ENCODE data around the gene ITPKB.

Gene ITPKB

GRCh38 chr1:226736001-226736907 lies 2.8 kb downstream of the ITPKB start:
- no peak for DNase-seq (ENCODE audit: low read depth)
- H3K4me3 ChIP-seq (ENCODE audit: low read length): no peak overlapping the region
- no peak for TF ChIP-seq CTCF (conservative IDR thresholded peaks at IDR 0.05; ENCODE audit: low read length)

GRCh38 chr1:226735576-226735975 lies 3.5 kb downstream of the ITPKB start:
- TF ChIP-seq CTCF (conservative IDR thresholded peaks at IDR 0.05; ENCODE audit: low read length): no peak
- DNase-seq (ENCODE audit: low read depth): no peak
- no peak overlapping the region for H3K4me3 ChIP-seq (ENCODE audit: low read length)

- H3K4me3 ChIP-seq (ENCODE audit: low read length): no peak overlapping the region
- no peak for TF ChIP-seq CTCF (conservative IDR thresholded peaks at IDR 0.05; ENCODE audit: low read length)
- peak; percentile 7 for DNase-seq (ENCODE audit: low read depth)
Observed at GRCh38 chr1:226734611-226735153, 4.4 kb downstream of the ITPKB start.

- no peak overlapping the region for H3K4me3 ChIP-seq (ENCODE audit: low read length)
- TF ChIP-seq CTCF (conservative IDR thresholded peaks at IDR 0.05; ENCODE audit: low read length): no peak
- no peak for DNase-seq (ENCODE audit: low read depth)
Observed at GRCh38 chr1:226733876-226734275, 5.2 kb downstream of the ITPKB start.

GRCh38 chr1:226733304-226733703 lies 5.8 kb downstream of the ITPKB start:
- TF ChIP-seq CTCF (conservative IDR thresholded peaks at IDR 0.05; ENCODE audit: low read length): no peak
- no peak overlapping the region for H3K4me3 ChIP-seq (ENCODE audit: low read length)
- no peak for DNase-seq (ENCODE audit: low read depth)

- no peak for DNase-seq (ENCODE audit: low read depth)
- TF ChIP-seq CTCF (conservative IDR thresholded peaks at IDR 0.05; ENCODE audit: low read length): no peak
- no peak overlapping the region for H3K4me3 ChIP-seq (ENCODE audit: low read length)
Observed at GRCh38 chr1:226732856-226733291, 6.2 kb downstream of the ITPKB start.
